NCI-H226 (cell line): ENCODE data around the gene SLC25A11.

Experiments
- DNase-seq: peaks from one replicate; pipeline ENCODE4 v3.0.0-alpha.2; 2015

SLC25A11 gene

DNA sequence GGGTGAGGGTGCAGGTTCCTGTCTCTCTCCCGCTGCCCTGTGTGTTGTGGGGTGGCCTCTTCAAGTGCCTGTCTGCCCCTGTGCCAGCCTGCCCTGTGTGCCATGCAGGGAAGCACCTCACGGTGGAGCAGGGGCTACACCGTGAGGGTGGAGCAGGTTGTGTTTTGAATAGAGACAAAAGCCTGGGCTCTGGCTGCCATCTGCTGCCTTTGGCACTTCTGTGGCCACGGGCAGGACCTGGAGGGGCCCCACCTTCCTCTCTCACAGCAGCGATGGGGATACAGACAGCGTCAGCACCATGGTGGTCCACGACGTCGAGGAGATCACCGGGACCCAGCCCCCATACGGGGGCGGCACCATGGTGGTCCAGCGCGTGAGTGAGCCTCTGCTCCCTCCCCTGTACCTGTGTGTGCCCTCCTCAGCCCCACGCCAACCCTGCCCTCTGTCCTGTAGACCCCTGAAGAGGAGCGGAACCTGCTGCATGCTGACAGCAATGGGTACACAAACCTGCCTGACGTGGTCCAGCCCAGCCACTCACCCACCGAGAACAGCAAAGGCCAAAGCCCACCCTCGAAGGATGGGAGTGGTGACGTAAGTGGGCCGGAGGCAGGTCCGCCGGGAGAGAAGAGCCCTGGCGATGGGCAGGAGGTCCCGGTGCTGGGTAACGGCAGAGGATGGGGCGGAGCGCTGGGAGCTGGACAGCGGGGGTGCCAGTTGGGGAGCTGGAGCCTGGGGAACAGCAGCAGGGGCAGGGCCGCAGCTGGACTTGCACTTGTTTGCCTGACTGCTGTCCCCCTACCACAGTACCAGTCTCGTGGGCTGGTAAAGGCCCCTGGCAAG lies 45.9 kb downstream of the SLC25A11 start:
- DNase-seq = no peak

DNA sequence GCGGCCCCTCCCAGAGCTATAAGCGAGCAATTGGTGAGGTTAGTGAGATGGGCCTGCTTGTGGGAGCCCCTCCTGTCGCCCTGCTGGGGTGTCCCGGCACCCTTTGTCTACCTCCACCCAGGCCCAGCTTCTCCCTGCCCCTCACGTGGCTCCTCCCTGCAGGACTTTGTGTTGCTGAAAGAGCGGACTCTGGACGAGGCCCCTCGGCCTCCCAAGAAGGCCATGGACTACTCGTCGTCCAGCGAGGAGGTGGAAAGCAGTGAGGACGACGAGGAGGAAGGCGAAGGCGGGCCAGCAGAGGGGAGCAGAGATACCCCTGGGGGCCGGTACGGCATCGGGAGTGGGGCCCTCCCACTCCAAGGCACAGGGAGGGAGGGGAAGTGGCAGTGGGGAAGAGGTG lies 46.6 kb downstream of the SLC25A11 start:
- no peak for DNase-seq

DNA sequence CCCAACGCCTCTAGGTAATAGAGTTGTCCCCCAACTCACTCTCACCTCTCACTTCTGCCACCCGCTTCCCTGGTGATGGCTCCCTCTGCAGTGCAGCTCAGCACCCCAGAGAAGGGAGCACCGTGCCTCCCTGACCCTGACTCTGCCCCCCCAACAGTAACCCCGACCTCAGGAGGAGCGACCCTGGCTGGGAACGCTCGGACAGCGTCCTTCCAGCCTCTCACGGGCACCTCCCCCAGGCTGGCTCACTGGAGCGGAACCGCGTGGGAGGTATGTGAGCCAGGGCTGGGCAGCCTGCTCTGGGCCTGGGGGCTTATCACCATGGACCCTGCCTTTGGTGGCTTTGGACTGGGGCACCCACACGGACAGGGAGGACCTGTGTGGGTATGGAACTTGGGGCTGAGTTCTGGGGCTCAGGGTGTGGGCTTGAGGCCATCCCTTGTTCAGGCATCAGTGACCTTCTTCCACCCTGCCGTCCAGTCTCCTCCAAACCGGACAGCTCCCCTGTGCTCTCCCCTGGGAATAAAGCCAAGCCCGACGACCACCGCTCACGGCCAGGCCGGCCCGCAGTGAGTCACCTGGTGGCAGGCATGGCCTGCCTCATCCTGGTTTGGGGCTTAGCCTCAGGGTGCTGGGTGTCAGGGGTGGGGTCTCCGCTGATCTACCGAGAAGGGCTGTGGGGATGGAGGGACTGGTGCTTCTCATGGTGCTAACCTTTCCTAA lies 47.2 kb downstream of the SLC25A11 start:
- no peak for DNase-seq

DNA sequence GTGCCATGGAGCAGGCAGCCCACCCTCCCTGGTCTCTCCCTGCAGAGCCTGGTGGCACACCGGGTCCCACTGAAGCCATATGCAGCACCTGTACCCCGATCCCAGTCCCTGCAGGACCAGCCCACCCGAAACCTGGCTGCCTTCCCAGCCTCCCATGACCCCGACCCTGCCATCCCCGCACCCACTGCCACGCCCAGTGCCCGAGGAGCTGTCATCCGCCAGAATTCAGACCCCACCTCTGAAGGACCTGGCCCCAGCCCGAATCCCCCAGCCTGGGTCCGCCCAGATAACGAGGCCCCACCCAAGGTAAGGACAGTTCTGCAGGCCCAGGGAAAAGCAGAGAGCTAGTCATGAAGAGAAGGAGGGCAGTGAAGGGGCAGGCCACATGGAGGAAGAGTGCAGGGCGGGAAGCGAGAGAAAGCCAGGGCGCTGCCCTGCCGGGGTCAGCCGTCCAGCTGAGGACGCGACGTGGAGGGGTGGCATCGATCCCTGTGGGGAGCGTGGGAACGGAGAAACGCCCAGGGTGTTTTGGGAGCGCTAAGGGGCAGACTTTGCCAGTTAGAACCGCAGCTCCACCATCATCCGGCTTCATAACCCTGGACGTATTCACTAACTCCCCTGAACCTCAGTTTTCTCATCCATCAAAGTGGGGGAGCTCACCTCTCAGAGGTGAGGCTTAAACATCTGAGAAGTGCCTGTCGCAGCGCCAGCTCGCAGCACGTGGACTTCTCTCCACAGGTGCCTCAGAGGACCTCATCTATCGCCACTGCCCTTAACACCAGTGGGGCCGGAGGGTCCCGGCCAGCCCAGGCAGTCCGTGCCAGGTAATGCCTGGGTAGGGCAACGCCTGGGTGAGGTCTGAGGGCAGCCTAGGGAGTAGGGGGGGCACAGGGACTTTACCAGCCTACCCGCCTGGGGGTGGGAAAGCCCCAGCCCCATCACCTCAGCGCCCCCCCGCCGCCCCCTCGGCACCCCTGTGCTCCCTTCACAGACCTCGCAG lies 48.1 kb downstream of the SLC25A11 start:
- DNase-seq = no peak

DNA sequence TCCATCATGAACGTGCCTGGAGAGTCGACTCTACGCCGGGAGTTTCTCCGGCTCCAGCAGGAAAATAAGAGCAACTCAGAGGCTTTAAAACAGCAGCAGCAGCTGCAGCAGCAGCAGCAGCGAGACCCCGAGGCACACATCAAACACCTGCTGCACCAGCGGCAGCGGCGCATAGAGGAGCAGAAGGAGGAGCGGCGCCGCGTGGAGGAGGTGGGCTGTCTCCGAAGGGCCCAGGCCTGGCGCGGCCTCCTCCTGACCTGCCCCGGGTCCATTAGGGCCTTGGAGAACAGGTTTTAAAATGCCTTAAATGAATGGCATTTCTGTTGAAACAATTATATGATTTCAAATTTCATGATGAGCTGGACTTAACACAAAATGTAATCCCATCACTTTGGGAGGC lies 52.3 kb downstream of the SLC25A11 start:
- no peak for DNase-seq
